AG04449 (cell line): ENCODE data around the gene CMC4.

Experiments used
- CTCF ChIA-PET: fragments of 350-600 bp; formaldehyde crosslinking; extraction: SDS; loops from one replicate; lab custom pipeline; 2021; ENCODE audit warnings: antibody characterized with exemption; lab: Yijun Ruan, JAX
- POLR2A ChIA-PET: fragments of 400-600, 350-600 bp; formaldehyde crosslinking; extraction: SDS; loops from one replicate; lab custom pipeline; 2020; ENCODE audit warnings: antibody characterized with exemption, inconsistent platforms; lab: Yijun Ruan, JAX
- DNase-seq: peaks from one replicate; pipeline ENCODE4 v3.0.0-alpha.2; 2010; ENCODE audit warnings: low read depth, low spot score
- H3K4me3 ChIP-seq: 2 replicates; pipeline ENCODE4 v1.5.1; 2011; ENCODE audit warnings: low read depth, mild to moderate bottlenecking, control low read depth, low read length
- TF ChIP-seq, protein P1 (sequence below): IDR thresholded peaks from one replicate; pipeline ENCODE4 v1.5.1; 2011; ENCODE audit warnings: mild to moderate bottlenecking, moderate library complexity, low read length, control low read depth, inconsistent platforms; ENCODE audit not compliant: insufficient read depth; ENCODE audit errors: missing control alignments

CMC4 gene

DNA sequence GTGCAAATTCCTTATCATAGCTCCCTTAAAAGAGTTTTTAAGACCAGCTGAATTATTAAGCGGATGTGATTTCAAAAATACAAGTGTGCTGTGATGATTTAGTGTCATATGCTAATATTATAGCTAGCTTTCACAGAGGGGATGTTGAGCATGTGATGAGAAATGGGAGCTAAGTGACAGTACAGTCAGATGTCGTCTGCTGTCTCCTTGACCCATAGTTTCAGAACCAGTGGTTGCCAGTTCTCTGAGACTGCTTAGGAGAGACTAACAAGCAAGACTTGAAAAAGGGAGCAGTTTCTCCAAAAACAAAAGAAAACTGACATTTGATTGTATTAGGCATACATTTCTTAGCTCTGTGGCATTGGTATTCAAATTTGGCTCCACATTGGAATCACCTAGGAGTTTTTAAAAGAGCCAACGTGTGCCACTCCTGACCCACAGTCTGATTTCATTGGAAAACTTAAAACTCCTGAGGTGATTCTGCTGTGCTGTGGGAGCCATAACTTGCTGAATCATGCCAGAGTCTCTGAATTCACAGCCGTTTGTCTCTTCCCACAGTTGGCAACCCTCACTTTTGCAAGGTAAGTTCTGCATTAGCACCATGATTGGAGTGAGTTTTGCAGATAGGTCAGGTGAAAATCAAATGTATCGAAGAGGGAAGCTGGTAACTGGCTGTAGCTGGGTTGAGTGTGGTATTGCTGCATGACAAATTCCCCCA is 24.0 kb downstream of the CMC4 start:
- DNase-seq, result no peak
- no peak overlapping the region for H3K4me3 ChIP-seq
- CTCF ChIA-PET, result interaction anchor here (1.2 to 3.1 kb wide), 4 partner anchors 8 to 129 kb away, joined by 4 to 17 read pairs (median 6); no protein-coding TSS in a partner anchor
- TF ChIP-seq, protein P1, sequence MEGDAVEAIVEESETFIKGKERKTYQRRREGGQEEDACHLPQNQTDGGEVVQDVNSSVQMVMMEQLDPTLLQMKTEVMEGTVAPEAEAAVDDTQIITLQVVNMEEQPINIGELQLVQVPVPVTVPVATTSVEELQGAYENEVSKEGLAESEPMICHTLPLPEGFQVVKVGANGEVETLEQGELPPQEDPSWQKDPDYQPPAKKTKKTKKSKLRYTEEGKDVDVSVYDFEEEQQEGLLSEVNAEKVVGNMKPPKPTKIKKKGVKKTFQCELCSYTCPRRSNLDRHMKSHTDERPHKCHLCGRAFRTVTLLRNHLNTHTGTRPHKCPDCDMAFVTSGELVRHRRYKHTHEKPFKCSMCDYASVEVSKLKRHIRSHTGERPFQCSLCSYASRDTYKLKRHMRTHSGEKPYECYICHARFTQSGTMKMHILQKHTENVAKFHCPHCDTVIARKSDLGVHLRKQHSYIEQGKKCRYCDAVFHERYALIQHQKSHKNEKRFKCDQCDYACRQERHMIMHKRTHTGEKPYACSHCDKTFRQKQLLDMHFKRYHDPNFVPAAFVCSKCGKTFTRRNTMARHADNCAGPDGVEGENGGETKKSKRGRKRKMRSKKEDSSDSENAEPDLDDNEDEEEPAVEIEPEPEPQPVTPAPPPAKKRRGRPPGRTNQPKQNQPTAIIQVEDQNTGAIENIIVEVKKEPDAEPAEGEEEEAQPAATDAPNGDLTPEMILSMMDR, result no peak
- POLR2A ChIA-PET, result interaction anchor here (1.0 kb wide), 1 partner anchor 20 kb away, joined by 3 read pairs; the partner anchor contains the start of gene FUNDC2

DNA sequence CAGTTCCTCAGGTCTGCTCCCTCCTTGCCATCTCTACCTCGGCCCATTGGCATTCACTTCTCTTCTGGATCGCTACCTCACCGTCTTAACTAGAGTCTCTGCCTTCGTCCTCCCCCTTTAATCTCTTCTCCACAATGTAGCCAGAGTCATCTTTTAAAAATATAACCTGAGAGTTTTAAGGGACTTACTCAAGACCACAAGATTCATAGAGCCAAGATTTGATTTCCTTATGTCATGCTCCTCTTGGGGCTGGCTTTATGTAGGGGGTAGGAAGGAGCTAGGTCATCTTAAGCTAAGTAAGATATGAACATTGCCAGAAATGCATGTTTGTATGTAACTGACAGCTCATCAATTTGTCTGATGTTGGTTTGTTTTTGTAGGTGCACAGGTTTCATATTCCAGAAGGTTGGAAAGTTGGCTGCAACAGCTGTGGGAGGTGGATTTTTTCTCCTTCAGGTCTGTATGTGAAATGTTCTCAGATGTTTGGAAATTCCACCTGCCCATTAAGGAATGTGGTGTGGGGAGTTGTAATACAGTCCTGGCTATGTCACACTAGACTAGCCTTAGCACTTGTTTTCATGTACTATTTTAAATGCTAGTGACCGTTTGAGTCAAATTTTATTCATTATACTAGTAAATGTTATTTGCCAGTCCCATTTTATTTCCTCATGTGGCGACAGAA is 24.7 kb downstream of the CMC4 start:
- CTCF ChIA-PET, result interaction anchor here (1.2 to 3.1 kb wide), 4 partner anchors 9 to 128 kb away, joined by 4 to 17 read pairs (median 6); no protein-coding TSS in a partner anchor
- POLR2A ChIA-PET, result no interaction called here
- H3K4me3 ChIP-seq, result no peak overlapping the region
- DNase-seq, result no peak
- TF ChIP-seq, protein P1, result no peak

DNA sequence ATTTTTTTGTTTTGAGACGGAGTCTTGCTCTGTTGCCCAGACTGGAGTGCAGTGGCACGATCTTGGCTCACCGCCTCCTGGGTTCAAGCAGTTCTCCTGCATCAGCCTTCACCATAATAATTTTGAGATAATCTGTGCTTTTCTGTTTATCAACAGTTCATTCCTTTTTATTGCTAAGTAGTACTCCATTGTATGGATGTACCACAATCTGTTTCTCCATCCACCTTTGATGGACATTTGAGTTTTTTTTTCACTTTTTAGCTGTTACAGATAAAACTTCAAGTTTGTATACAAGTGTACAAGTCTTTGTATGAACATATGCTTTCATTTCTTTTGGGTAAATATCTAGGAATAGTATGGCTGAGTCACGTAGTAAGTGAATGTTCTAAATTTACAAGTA is 35.2 kb downstream of the CMC4 start:
- CTCF ChIA-PET, result no interaction called here
- TF ChIP-seq, protein P1, result no peak
- DNase-seq, result no peak
- POLR2A ChIA-PET, result no interaction called here
- H3K4me3 ChIP-seq, result no peak overlapping the region

DNA sequence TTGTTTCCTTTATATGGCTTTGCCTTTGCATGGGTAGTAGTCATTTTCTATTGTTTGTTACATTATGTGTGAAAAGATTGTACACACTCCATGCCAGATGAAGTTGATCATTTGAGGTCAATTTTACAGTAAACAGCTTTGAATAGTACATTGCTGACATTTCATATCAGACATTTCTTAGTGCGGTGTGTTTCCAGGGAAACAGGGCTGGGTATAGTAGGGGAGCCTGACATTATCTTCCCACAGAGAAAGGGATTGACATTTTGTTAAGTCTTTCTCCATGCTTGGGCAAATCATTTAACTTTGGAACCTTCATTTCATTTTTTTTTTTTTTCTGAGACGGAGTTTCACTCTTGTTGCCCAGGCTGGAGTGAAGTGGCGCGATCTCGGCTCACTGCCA is 39.3 kb downstream of the CMC4 start:
- TF ChIP-seq, protein P1, result no peak
- H3K4me3 ChIP-seq, result no peak overlapping the region
- DNase-seq, result no peak
- POLR2A ChIA-PET, result no interaction called here
- CTCF ChIA-PET, result no interaction called here

DNA sequence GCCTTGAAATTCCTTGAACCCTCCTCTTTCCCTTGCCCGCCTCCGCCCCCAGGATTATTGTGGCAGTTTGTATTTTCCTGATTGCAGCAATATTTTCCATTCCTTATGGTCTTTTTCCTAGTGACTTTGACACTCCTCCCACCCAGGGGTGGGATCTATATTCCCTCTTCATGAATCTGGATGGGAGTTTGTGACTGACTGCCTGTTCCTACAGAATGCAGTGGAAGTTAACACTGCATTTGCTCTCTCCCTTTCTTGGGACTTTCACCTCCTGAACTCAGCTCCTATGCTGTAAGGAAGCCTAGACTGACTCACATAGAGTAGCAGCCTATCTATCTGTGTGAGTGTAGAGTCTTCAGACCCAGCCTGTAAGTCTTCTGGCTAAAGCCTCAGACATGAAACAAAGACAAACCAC is 42.1 kb downstream of the CMC4 start:
- DNase-seq, result no peak
- H3K4me3 ChIP-seq, result no peak overlapping the region
- TF ChIP-seq, protein P1, result no peak
- CTCF ChIA-PET, result no interaction called here
- POLR2A ChIA-PET, result no interaction called here

DNA sequence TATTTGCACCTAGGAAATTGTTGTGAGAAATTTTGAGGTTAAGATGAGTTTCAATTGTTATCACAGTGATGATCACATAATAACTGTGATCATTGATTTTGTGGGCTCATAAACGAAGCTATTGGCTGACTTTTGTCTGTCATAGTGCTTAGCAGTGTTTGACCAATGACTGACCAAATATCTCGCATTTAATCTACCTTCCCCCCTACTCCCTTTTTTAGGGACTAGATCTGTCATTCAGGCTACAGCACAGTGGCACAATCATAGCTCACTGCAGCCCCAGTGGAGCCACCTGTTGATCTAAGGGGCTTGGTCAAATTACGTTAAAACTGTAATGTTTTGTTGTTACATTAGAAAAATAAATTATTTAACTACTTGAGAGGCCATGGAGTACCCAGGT is 42.8 kb downstream of the CMC4 start:
- no peak for DNase-seq
- POLR2A ChIA-PET, result no interaction called here
- TF ChIP-seq, protein P1, result no peak
- CTCF ChIA-PET, result no interaction called here
- H3K4me3 ChIP-seq, result no peak overlapping the region; the same call in 1 of the 2 replicates
